Fibroblast of pulmonary artery (primary cell): ENCODE results near the gene OPN5.

Source experiments
- DNase-seq: peaks from one replicate; pipeline ENCODE4 v3.0.0-alpha.2; 2010; ENCODE audit warnings: low read depth
- H3K4me3 ChIP-seq: replicated peaks from 2 replicates; pipeline ENCODE4 v1.5.1; 2011; ENCODE audit warnings: low read depth, mild to moderate bottlenecking, control low read depth, low read length, moderate library complexity
- CTCF ChIP-seq: IDR thresholded peaks from 2 replicates; pipeline ENCODE4 v1.5.1; 2011; ENCODE audit warnings: mild to moderate bottlenecking, control low read depth, low read length, inconsistent platforms; ENCODE audit errors: missing control alignments

Gene OPN5

DNA sequence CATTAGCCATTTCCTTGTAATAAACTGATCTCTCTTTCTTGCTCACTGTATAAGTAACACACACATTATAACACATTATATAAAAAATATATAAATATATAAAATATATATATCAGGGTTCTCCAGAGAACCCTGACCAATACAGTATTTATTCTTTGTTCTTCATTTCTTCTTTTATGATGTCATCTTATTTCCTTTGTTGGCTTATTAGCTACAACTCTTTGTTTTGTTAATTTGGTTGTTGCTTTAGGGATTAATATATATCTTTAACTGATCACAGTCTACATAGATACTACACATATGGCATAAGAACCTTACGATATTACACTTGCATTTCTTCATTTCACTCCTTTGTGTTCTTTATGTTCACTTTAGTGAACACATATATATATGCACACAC, 14.7 kb upstream of the OPN5 start:
- TF ChIP-seq CTCF, result no peak
- no peak for DNase-seq
- H3K4me3 ChIP-seq, result no peak overlapping the region

- DNase-seq, result no peak
- H3K4me3 ChIP-seq, result no peak overlapping the region
Observed at GRCh38 chr6:47769982-47770381, 11.8 kb upstream of the OPN5 start.

DNA sequence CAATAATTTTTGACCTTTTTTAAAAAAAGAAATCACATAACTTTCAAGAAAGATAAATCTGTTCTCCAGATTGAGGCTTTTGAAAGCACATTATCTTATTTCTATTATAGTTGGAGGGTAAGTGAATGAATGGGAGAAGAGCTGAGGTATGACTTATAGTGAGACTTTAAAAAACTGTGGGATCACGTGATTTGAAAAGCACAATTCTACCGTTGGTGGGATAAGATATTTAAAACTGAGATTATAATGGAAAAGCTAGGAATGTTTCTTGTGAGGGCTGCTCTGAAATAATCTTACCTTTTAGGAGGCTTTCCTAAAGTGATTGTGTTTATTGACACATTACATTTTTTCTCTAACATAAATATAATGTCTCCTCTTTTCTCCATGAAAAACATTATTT, 9.5 kb upstream of the OPN5 start:
- no peak for DNase-seq
- TF ChIP-seq CTCF, result no peak
- no peak overlapping the region for H3K4me3 ChIP-seq

More at GRCh38 chr6:47769982-47770381, 11.8 kb upstream of the OPN5 start:
- no peak for TF ChIP-seq CTCF

DNA sequence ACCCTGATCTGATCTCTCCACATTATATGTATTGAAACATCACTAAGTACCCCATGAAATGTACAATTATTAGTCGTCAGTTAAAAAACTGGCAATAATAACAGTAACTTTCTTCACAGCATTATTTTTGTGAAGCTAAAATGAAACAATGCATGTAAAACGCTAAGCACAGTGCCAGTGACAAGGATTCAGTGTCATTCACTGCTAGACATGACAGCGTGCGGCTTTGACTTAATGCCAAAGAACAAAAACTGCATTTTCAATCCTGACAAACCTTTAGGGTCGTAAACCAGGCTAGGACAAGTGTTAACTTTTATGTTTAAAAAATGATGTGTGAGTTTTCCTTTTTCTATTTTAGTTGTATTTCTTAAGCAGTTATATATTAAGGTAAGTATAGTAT, 8.8 kb upstream of the OPN5 start:
- no peak for DNase-seq
- H3K4me3 ChIP-seq, result no peak overlapping the region
- no peak for TF ChIP-seq CTCF

- peak; percentile 79 for DNase-seq
- no peak overlapping the region for H3K4me3 ChIP-seq
- TF ChIP-seq CTCF, result peak; percentile 83
Observed at GRCh38 chr6:47780510-47781356, 1.1 kb upstream of the OPN5 start.

- H3K4me3 ChIP-seq, result no peak overlapping the region
- DNase-seq, result no peak
- no peak for TF ChIP-seq CTCF
Observed at GRCh38 chr6:47785182-47785581, 3.4 kb downstream of the OPN5 start.
